Mononuclear cell (primary cell): ENCODE measurements around the gene DYNC1I1. TPM values are rescaled to one million over a fixed set of nuclear protein-coding genes. Genes with fewer than 3 reads are reported as not detected.

Experiments
- H3K27me3 ChIP-seq: 2 replicates; pipeline ENCODE4 v1.6.0; 2011; ENCODE audit warnings: low read length, control low read depth; ENCODE audit not compliant: insufficient read depth
- H3K4me1 ChIP-seq: 2 replicates; pipeline ENCODE4 v1.5.1; 2011; ENCODE audit warnings: mild to moderate bottlenecking, low read length, control low read depth; ENCODE audit not compliant: insufficient read depth
- H3K4me3 ChIP-seq: 2 replicates; pipeline ENCODE4 v1.5.1; 2011; ENCODE audit warnings: mild to moderate bottlenecking, low read length, moderate library complexity
- H3K9me3 ChIP-seq: 2 replicates; pipeline ENCODE4 v1.5.1; 2011; ENCODE audit warnings: low read depth, mild to moderate bottlenecking, control low read depth, low read length
- total RNA-seq: library from RNA; depleted of rRNA; stranded (reverse); fragments of >200 nt; gene quantifications from one replicate; pipeline ENCODE4 v1.2.3, GENCODE V29; 2012

Gene DYNC1I1
- total RNA-seq, 1 donor: 0.10 TPM

DNA sequence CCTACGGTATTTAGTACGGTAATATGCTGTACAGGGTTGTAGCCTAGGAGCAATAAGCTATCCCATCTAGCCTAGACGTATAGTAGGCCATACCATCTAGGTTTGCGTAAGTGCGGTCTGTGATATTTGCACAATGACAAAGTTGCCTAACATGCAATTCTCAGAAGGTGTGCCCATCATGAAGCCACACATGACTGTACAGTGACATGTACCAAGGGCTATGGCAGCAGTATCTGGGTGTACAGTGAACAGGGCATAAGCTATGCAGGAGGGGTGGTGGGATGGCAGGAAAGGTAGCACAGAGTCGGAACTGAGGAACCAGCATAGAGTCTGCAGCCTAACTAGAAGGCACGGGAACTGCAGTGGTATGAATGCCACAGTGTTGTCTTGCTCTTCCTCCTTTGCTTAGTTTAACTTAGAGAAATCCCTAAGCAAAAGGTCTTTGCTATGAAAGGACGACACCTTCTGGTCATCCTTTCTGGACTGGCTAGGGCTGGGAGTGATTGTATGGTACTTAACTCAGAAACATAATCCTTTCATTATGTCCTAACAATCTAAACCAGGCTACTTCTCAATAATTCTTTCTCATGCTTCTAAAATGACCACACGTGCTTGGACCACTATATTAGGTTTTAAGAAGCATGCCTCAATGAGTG lies 93.5 kb downstream of the DYNC1I1 start:
- Histone ChIP-seq H3K4me1 (no peaks in the 10 kb centered on the region), H3K27me3 (no peaks in the 10 kb centered on the region), H3K9me3 (no peaks in the 10 kb centered on the region), H3K4me3 (no peak overlapping the region)

DNA sequence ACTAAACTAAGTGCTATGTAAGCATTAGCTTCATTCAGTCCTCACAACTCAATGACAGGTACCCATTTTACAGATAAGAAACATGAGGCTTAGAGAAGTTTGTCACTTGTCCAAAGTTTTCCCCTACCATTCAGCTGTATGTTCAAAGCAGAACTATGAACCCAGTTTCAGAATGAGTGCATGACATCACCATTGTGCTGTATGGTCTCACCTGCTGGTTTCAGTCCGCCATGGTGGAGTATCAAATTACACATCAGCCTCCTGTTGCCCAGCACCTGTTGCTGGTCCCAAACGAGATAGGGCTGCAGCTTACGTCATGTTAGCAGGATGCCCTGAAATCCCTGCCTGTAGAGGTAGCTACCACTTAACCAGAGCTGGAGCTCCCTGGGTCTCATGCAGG lies 95.0 kb downstream of the DYNC1I1 start:
- H3K4me3 ChIP-seq: no peak overlapping the region
- H3K27me3 ChIP-seq: no peaks in the 10 kb centered on the region
- no peaks in the 10 kb centered on the region for H3K4me1 ChIP-seq
- H3K9me3 ChIP-seq: no peaks in the 10 kb centered on the region

DNA sequence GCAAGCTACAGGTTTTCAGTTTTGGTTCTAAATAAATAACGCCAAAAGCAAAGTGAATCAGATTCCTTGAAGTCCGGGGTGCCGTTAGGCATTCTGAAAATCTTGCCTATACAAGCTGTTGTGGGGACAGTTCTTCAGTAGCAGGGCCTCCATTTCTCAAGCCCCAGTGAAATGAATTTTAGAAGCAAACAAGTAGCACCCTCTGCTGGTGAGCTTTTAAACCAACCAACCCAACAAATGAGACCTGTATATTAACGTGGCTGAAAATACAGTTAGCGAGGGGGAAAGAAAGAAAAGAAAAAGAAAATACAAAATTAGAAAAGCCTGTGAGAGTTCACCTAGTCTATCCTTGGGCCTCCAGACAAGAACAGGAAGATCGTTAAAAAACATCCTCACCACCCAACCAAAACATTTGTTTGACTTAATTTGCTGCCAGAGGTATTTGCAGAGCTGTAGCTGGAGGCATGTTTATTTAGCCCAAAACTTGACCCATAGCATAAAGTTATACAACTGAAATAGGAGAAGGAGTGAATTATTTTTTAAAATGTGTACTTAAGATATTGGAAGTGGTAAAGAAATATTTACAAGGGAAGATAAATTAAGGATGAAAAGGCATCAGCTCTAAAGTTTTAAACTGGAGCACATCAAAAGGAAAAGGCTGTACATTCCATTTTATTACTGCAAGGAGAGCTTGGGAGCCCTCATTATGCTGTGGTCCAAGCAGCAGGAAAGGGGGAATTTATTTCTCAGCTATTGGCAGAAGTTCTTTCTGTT lies 98.9 kb downstream of the DYNC1I1 start:
- no peaks in the 10 kb centered on the region for H3K4me1 ChIP-seq
- no peaks in the 10 kb centered on the region for H3K27me3 ChIP-seq
- no peak overlapping the region for H3K4me3 ChIP-seq
- H3K9me3 ChIP-seq: no peaks in the 10 kb centered on the region

DNA sequence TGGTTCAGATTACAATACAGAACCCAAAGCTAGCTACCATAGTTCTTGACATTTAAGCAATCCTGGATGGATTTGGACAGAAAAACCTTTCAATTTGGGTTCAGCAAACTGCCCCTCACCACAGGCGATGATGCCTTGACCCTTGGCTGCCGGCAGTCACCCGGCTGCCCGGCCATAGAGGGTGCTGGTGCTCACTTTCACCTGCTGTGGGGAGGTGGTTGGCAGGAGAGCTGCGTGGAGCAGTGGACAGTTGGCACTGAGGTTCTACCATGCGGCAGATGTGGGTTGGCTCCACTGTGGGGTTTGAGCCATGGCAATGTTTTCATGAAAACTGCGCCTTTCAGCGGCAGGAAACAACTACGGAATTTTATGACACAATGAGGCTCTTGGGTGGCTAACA lies 99.5 kb downstream of the DYNC1I1 start:
- no peaks in the 10 kb centered on the region for H3K4me1 ChIP-seq
- no peaks in the 10 kb centered on the region for H3K9me3 ChIP-seq
- H3K27me3 ChIP-seq: no peaks in the 10 kb centered on the region
- no peak overlapping the region for H3K4me3 ChIP-seq

DNA sequence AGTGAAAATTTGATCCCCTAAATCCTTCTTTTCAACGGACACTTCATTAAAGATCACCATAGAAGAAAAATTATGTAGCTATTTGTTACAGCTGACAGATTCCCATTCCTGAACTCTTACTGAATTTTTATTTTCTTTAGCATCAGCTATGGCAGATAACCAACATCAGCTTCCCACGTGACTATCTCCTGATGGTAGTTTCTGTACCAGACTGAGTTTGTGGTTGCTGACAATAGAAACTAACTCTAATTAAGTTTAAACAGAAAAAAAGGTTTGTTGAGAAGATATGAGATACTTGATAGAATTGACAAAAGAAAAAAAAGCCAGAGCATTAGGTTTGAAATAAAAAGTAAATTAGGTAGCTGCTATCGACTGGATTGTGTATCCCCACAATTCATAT lies 101.8 kb downstream of the DYNC1I1 start:
- Histone ChIP-seq H3K9me3 (no peaks in the 10 kb centered on the region), H3K27me3 (no peaks in the 10 kb centered on the region), H3K4me3 (no peak overlapping the region), H3K4me1 (no peaks in the 10 kb centered on the region)

DNA sequence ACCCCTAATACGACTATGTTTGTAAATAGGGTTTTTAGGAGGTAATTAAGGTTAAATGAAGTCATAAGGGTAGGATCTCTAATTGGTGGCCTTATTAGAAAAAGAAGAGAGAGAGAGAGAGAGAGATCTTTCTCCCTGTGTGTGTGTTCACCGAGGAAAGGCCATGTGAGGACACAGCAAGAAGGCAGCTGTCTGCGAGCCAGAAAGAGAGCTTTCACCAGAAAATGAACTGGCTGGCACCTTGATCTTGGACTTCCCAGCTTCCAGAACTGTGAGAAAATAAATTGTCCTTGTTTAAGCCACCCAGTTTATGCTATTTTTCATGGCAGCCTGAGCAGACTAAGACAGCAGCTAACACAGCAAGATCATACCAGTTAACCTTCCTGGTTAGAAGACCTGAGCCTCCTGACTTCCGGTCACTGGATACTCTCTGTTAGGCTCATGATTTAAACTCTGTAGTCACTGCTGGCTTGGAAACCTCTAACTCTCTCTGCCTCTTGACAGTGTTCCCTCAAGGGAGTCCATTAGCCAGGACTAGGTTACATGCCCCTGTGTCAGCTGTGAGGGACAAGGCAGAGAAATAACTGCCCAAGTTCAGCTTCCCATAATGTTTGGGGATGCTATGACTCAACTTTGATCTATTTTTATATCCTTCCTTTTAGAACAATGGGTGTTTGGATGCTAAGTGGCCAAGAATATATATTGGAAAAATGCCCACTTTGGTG lies 102.3 kb downstream of the DYNC1I1 start:
- H3K4me1 ChIP-seq: no peaks in the 10 kb centered on the region
- no peak overlapping the region for H3K4me3 ChIP-seq
- H3K27me3 ChIP-seq: no peaks in the 10 kb centered on the region

GRCh38 chr7:95875519-95875918 lies 103.2 kb downstream of the DYNC1I1 start:
- Histone ChIP-seq H3K4me1 (no peaks in the 10 kb centered on the region), H3K9me3 (no peaks in the 10 kb centered on the region), H3K4me3 (no peak overlapping the region), H3K27me3 (no peaks in the 10 kb centered on the region)

More for the DNA sequence above, 102.3 kb downstream of the DYNC1I1 start:
- H3K9me3 ChIP-seq: no peaks in the 10 kb centered on the region

GRCh38 chr7:95878677-95879076 lies 106.3 kb downstream of the DYNC1I1 start:
- Histone ChIP-seq H3K4me3 (no peak overlapping the region), H3K27me3 (no peaks in the 10 kb centered on the region), H3K9me3 (no peaks in the 10 kb centered on the region), H3K4me1 (no peaks in the 10 kb centered on the region)

DNA sequence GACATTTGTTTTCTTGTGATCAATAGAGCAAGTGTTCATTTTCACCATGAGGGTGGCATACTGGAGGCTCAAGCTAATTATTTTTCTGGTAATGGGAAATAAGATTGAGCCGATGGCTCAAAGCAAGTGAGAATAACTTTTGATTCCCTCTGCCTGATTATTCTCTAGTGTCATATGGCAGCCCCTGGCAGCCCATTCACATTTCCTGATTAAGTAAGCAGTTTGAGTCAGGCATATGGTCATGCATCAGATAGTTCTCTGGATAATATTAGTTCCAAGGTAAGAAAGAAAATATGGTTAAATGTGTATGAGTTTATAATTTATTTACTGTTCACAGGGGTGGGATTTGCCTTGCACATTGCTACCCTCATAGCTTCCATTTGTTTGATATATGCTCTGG lies 109.2 kb downstream of the DYNC1I1 start:
- Histone ChIP-seq H3K4me3 (no peak overlapping the region), H3K4me1 (no peaks in the 10 kb centered on the region), H3K27me3 (no peaks in the 10 kb centered on the region), H3K9me3 (no peaks in the 10 kb centered on the region)

GRCh38 chr7:95883217-95883616 lies 110.9 kb downstream of the DYNC1I1 start:
- Histone ChIP-seq H3K4me1 (no peaks in the 10 kb centered on the region), H3K4me3 (no peak overlapping the region), H3K27me3 (no peaks in the 10 kb centered on the region), H3K9me3 (no peaks in the 10 kb centered on the region)

- Histone ChIP-seq H3K27me3 (no peaks in the 10 kb centered on the region), H3K4me1 (no peaks in the 10 kb centered on the region), H3K9me3 (no peaks in the 10 kb centered on the region), H3K4me3 (no peak overlapping the region)
These were observed 114.2 kb downstream of the DYNC1I1 start for GRCh38 chr7:95886501-95887090.

GRCh38 chr7:95893484-95893883 lies 121.1 kb downstream of the DYNC1I1 start:
- Histone ChIP-seq H3K4me1 (no peaks in the 10 kb centered on the region), H3K9me3 (no peaks in the 10 kb centered on the region), H3K4me3 (no peak overlapping the region), H3K27me3 (peaks cover 8% of the 10 kb centered on the region)

DNA sequence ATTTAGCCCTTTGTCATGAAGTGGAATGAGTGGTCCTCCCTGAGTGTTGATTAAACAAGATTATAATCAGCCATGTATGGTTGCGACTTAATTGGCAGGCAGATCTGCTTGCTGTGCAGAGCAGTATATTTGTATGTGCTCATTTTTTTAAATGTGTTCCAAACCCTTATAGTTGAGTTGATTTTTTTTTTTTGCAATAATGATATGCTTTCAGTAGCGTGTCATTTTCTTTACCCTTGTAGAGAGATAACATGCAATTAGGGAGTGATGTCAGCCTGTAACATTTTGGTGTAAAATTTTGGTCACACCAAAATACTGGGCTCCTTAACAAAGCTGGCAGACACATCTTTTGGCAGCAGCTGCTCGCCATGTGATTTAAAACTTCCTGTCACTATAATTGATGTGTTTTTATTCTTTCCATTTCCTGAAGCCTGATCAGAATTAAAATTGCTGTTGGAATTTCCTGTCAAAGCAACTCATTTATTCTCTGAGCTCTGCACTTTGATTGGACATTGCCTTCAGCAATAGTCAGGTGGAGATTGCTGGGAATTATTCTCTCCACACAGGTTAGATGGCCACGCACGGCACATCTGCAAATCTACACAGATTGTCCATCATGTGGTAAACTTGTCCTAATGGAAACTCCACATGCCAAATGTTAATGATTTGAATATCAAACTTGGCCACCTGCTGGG lies 125.3 kb downstream of the DYNC1I1 start:
- Histone ChIP-seq H3K9me3 (no peaks in the 10 kb centered on the region), H3K4me3 (no peak overlapping the region), H3K27me3 (peaks cover 18% of the 10 kb centered on the region), H3K4me1 (peaks cover 7% of the 10 kb centered on the region)

DNA sequence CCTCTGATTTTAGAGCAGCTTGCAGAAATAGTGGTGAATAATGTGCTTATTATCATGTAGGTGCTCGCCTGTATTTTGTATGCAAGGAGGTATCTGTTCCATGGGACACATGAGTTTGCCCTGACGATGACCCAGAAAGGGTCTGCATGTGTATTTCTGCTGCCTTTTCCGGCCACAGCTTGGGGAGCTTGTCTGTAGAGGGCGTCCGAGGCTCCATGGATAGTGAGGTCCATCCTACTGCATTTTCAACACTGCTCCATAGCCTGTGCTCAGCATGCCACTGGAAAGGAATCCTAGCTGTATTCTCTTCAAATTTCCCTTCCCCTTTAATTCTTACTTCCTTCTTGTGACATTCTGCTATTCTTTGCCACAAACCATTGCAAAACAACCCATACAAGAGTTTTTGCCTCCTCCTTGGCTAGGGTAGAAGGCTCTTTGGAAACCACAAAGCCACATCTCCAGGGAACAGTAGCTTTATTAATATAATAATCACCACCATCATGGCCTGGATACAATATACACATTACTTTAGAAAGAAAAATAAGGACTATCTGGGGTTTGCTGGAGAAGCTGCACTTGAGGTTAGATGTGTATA lies 127.7 kb downstream of the DYNC1I1 start:
- Histone ChIP-seq H3K9me3 (no peaks in the 10 kb centered on the region), H3K4me1 (peaks cover 12% of the 10 kb centered on the region), H3K27me3 (peaks cover 18% of the 10 kb centered on the region), H3K4me3 (no peak overlapping the region)
